Astrocyte (in vitro differentiated cells and primary cell): ENCODE results near the gene SNAI3.

Experiments used
- CTCF ChIP-seq: IDR thresholded peaks from 2 replicates; pipeline ENCODE4 v1.5.1; 2011; ENCODE audit warnings: low read depth, mild to moderate bottlenecking, inconsistent platforms, low read length, moderate library complexity; ENCODE audit not compliant: insufficient read depth
- EZH2 ChIP-seq: IDR thresholded peaks from 2 replicates; pipeline ENCODE4 v1.6.1; 2012; ENCODE audit warnings: mild to moderate bottlenecking, low read length, inconsistent platforms; ENCODE audit not compliant: insufficient read depth

DNA sequence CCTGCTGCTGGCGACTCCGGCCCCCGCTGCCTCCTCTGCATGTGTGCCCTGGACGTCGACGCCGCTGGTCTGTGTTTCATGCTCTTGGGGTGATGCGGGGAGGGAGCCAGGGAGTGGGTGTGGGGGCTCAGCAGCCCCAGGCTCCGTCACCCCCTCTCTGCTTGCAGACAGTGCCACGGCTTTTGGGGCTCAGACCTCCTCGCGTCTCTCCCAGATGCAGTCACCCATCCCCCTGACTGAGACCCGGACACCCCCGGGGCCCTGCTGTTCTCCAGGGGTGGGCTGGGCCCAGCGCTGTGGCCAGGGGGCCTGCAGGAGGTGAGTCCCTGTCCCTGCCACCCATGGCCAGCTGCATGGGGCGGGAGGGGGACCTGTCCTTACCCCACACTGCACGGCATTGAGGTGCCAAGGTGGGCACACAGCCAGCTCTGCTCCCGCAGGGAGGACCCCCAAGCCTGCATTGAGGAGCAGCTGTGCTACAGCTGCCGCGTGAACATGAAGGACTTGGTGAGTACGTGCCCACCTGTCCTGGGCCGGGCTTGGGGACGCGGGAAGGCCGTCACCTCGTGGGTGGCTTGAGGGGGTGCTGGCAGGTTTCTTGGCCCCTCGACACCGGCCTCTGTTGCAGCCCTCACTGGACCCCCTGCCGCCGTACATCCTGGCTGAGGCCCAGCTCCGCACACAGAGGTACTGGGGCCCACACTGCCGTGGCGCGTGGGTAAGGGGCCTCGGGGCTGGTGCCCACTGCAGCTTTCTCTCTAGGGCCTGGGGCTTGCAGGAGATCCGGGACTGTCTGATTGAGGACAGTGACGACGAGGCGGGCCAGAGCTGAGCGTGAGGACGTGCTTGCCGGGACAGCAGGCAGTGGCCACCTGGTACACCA is 28.4 kb upstream of the SNAI3 start:
- TF ChIP-seq EZH2 = no peak
- no peak for TF ChIP-seq CTCF
